Activated T-cell treated with anti-CD3 and anti-CD28 coated beads, Interleukin-2, amount 50 U/mL, for 72 hours (primary cell): ENCODE results near the gene ZNF565. TPM values are rescaled to one million over a fixed set of nuclear protein-coding genes. Genes with fewer than 3 reads are reported as not detected.

Experiments used
- ATAC-seq, 2 donors: fragments of 150-1000 bp; cut with Tn5 transposase; replicated peaks in 1 of 2; 2 replicates each; pipeline ENCODE4 v1.10.0; 2021; ENCODE audit warnings: moderate library complexity in 2 of 2, mild to moderate bottlenecking in 1 of 2
- DNase-seq, 2 donors: peaks; one replicate each; pipeline ENCODE4 v3.0.0; 2021 to 2022; ENCODE audit warnings: mixed read lengths in 1 of 2
- H3K27ac Mint-ChIP-seq: one replicate; pipeline ENCODE4 v1.8.0; 2022; ENCODE audit warnings: mild to moderate bottlenecking, moderate library complexity, mixed read lengths
- H3K27me3 Mint-ChIP-seq: one replicate; pipeline ENCODE4 v1.8.0; 2022; ENCODE audit warnings: low read depth, mixed read lengths
- H3K36me3 Mint-ChIP-seq, 2 donors: one replicate each; pipeline ENCODE4 v1.8.0; 2022; ENCODE audit warnings: mixed read lengths in 2 of 2, mild to moderate bottlenecking in 1 of 2; ENCODE audit not compliant: insufficient read depth in 2 of 2
- H3K4me1 Mint-ChIP-seq: one replicate; pipeline ENCODE4 v1.8.0; 2022; ENCODE audit warnings: low read depth, mixed read lengths
- H3K4me3 Mint-ChIP-seq, 2 donors: one replicate each; pipeline ENCODE4 v1.8.0; 2022; ENCODE audit warnings: mild to moderate bottlenecking in 2 of 2, mixed read lengths in 2 of 2, moderate library complexity in 2 of 2
- H3K9me3 Mint-ChIP-seq, 2 donors: one replicate each; pipeline ENCODE4 v1.8.0; 2022; ENCODE audit warnings: mixed read lengths in 2 of 2
- total RNA-seq, 2 donors: library from RNA; stranded (reverse); gene quantifications; one replicate each; pipeline ENCODE4 v1.2.3, GENCODE V29; 2022

The ZNF565 gene
- total RNA-seq, result 1 to 10 TPM; 3.1 to 3.6 TPM

DNA sequence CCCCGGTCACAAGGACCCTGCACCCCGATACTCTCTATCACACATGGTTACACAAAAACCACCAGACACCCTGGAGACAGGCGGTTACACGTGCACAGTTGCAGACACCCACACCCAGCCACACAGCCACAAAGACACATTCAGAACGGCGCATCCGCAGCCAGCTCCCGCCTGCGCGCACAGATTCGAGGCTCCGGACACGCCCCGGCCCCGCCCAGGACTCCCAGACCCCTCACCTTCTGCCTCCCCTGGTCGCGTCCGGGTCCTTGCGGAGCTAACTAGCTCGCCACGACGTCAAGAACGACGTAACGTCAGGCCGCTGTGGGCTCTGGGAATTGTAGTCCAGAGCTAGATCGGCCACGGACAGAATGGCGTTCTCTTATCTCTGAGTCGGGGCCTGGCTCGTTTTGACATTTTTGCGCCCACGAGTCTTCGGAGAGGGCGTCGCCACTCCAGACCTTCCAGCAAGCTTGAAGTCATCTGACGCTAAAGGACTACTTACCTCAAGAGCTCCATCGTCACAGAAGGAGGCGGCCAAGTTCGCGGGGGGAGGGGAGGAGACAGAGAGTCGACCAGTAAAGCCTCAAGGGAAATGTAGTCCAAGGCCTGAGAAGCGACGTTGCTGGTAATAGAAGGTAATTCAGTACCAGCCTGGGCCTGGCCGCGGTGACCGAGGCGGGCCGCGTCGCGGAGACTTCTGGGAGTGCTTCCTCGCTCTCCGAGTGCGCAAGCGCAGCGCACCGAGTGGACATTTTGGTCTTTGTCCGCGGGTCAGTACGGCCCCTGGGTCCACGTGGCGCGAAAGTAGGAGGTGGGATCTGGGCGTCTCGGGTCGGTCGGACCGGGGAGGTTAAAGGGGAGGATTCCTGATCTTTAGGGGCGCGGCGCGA is at the start of gene ZNF565, which contains the start of gene ZNF146:
Gene ZNF565 (minus strand): TSS at position 280 of the 890 bp plus-strand sequence. CDS start 12,680 bp downstream, outside the sequence.
Gene ZNF146 (plus strand): TSS at position 721 of the 890 bp plus-strand sequence. CDS start 21,335 bp downstream, outside the sequence.
- ATAC-seq, result peak; percentile 88 to 89
- no peak within 1 kb of the TSS for H3K27ac Mint-ChIP-seq
- no peak within 1 kb of the TSS for H3K4me3 Mint-ChIP-seq
- no peaks in the 10 kb centered on the region for H3K9me3 Mint-ChIP-seq
- DNase-seq, result peak; percentile 97 to 98
- H3K4me1 Mint-ChIP-seq, result peaks cover 24% of the 10 kb centered on the region
- peaks cover 9 to 10% of the 10 kb centered on the region in 2 donors for H3K36me3 Mint-ChIP-seq
- H3K27me3 Mint-ChIP-seq, result no peaks in the 10 kb centered on the region

GRCh38 chr19:36259211-36259610 is 44.7 kb upstream of the ZNF565 start:
- no peak for ATAC-seq
- Mint-ChIP-seq H3K9me3 (peaks cover 14% of the 10 kb centered on the region in 2 donors), H3K27me3 (no peaks in the 10 kb centered on the region)

GRCh38 chr19:36258028-36258875 is 43.8 kb upstream of the ZNF565 start:
- no peak for DNase-seq

More at GRCh38 chr19:36259211-36259610, 44.7 kb upstream of the ZNF565 start:
- peaks cover 14 to 29% of the 10 kb centered on the region in 2 donors for H3K36me3 Mint-ChIP-seq
- H3K27ac Mint-ChIP-seq, result no peak overlapping the region
- no peak overlapping the region for H3K4me3 Mint-ChIP-seq
- no peak for DNase-seq
- H3K4me1 Mint-ChIP-seq, result no peaks in the 10 kb centered on the region

DNA sequence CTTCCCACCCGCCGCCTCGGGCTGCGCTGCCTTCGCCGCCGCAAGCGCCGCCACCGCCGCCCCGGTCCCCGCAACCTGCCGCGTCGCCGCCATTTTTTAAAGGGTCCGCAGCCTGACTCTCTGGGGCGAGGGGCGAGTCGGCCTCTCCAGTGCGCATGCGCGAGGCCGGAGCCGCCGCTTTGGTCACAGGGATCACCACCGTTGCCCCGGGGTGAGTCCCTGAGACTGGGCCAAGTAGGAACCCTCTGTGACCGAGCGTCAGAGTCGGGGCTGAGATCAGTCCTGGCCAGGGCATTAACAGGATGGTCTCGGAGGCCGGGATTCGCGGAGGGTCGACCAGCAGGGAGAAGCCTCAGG is 43.0 kb upstream of the ZNF565 start:
- Mint-ChIP-seq H3K4me1 (no peaks in the 10 kb centered on the region), H3K36me3 (peaks cover 9 to 18% of the 10 kb centered on the region in 2 donors), H3K27me3 (no peaks in the 10 kb centered on the region), H3K9me3 (peaks cover 6 to 8% of the 10 kb centered on the region in 2 donors), H3K27ac (no peak overlapping the region), H3K4me3 (no peak overlapping the region)
- DNase-seq (no peak), ATAC-seq (no peak)

More at GRCh38 chr19:36258028-36258875, 43.8 kb upstream of the ZNF565 start:
- H3K36me3 Mint-ChIP-seq, result peaks cover 10 to 21% of the 10 kb centered on the region in 2 donors
- H3K9me3 Mint-ChIP-seq, result peaks cover 9% of the 10 kb centered on the region in 2 donors
- ATAC-seq, result no peak
- no peaks in the 10 kb centered on the region for H3K4me1 Mint-ChIP-seq
- no peak overlapping the region for H3K4me3 Mint-ChIP-seq
- no peak overlapping the region for H3K27ac Mint-ChIP-seq
- no peaks in the 10 kb centered on the region for H3K27me3 Mint-ChIP-seq

DNA sequence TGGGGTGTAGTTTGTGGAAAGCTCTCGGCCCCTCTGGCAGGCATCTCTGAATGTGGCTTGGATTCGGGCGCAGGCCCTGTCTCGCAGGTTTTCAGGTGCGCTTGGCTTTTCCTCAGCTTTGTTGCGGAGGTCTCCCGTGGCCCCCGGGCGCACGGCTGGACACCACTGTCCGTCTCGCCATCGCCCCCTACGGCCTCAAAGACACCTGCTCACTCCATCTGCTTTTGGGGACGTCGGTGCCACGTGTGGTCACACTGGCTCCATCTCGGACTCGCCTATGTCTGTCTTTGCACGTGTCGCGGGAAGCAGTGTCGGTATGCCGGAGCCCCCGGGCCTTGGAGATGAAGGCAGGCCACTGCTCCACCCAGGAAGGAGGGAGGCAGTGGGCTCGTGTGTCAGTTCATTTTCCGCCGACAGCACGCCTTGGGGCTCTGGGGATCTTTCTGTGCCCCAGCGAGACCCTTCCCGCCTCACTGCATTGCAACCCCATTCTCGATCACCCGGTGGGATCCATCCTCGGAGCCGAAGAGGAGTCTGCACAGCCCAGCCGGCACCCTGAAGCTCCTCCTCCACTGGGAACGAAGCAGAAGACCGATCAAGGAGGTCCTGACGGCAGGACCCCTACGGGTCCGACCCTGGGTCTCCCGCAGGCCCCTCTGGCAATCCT is 42.5 kb upstream of the ZNF565 start:
- DNase-seq (no peak), ATAC-seq (no peak)
- Mint-ChIP-seq H3K27ac (no peak overlapping the region), H3K4me1 (no peaks in the 10 kb centered on the region), H3K27me3 (no peaks in the 10 kb centered on the region), H3K9me3 (peaks cover 6 to 11% of the 10 kb centered on the region in 2 donors), H3K4me3 (no peak overlapping the region), H3K36me3 (peaks cover 9 to 18% of the 10 kb centered on the region in 2 donors)

GRCh38 chr19:36256064-36256463 is 41.6 kb upstream of the ZNF565 start:
- H3K9me3 Mint-ChIP-seq, result peaks cover 8 to 11% of the 10 kb centered on the region in 2 donors
- DNase-seq (no peak), ATAC-seq (no peak)
- no peak overlapping the region for H3K4me3 Mint-ChIP-seq
- H3K4me1 Mint-ChIP-seq, result no peaks in the 10 kb centered on the region
- H3K27ac Mint-ChIP-seq, result no peak overlapping the region
- no peaks in the 10 kb centered on the region for H3K27me3 Mint-ChIP-seq
- peaks cover 10 to 20% of the 10 kb centered on the region in 2 donors for H3K36me3 Mint-ChIP-seq

DNA sequence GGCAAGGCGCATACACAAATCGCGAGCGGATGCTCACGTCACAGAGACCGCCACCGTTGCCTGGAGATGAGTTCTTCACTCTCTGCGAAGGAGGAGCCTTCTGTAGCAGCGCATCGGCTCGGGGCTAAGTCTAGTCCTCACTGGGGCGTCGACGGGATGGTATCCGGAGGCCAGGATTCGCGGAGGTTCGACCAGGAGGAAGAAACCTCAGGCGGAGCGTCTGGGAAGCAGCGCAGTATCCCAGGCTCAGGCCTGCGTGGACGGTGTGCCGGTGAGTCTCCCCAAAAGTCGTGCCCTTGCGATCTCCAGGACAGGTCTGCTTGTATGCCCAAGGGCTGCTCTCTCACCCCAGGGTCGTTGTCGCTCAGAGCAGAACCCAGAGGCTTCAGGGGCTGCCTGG is 40.9 kb upstream of the ZNF565 start:
- H3K4me1 Mint-ChIP-seq, result no peaks in the 10 kb centered on the region

GRCh38 chr19:36254848-36255247 is 40.4 kb upstream of the ZNF565 start:
- Mint-ChIP-seq H3K9me3 (peaks cover 8 to 11% of the 10 kb centered on the region in 2 donors), H3K27ac (no peak overlapping the region), H3K4me1 (no peaks in the 10 kb centered on the region), H3K36me3 (peaks cover 10 to 20% of the 10 kb centered on the region in 2 donors), H3K27me3 (no peaks in the 10 kb centered on the region), H3K4me3 (no peak overlapping the region)
- DNase-seq, result no peak
- no peak for ATAC-seq

More for the DNA sequence above, 40.9 kb upstream of the ZNF565 start:
- peaks cover 10 to 20% of the 10 kb centered on the region in 2 donors for H3K36me3 Mint-ChIP-seq
- no peak overlapping the region for H3K4me3 Mint-ChIP-seq
- no peak overlapping the region for H3K27ac Mint-ChIP-seq
- DNase-seq (no peak), ATAC-seq (no peak)
- no peaks in the 10 kb centered on the region for H3K27me3 Mint-ChIP-seq
- H3K9me3 Mint-ChIP-seq, result peaks cover 8 to 11% of the 10 kb centered on the region in 2 donors

DNA sequence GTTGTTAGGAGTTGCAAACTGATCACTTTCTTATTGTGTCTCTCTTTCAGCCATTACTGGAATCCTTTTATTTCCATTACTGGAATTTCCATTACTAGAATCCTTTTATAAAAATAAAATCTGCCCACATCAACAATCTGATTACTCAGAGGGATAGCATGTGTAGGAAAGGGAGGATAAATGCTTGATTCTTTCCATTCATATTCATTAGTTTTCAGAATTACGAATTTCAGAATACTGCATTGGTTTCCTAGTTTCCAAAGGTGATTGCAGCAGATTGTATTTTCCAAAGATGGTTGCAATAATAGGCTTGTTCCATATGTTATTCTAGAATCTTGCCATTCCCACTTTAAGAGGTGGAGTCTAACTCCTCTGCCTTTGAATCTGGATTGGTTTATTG is 37.6 kb upstream of the ZNF565 start:
- Mint-ChIP-seq H3K27me3 (no peaks in the 10 kb centered on the region), H3K27ac (no peak overlapping the region), H3K4me3 (no peak overlapping the region), H3K9me3 (peaks cover 12 to 16% of the 10 kb centered on the region in 2 donors), H3K36me3 (peaks cover 11 to 22% of the 10 kb centered on the region in 2 donors), H3K4me1 (no peaks in the 10 kb centered on the region)
- ATAC-seq, result no peak
- DNase-seq, result no peak

GRCh38 chr19:36246006-36246481 is 31.6 kb upstream of the ZNF565 start:
- Mint-ChIP-seq H3K9me3 (peaks cover 14 to 23% of the 10 kb centered on the region in 2 donors), H3K4me3 (no peak overlapping the region), H3K36me3 (peaks cover 17 to 25% of the 10 kb centered on the region in 2 donors), H3K27ac (peak overlapping the region; percentile 2), H3K4me1 (no peaks in the 10 kb centered on the region), H3K27me3 (peaks cover 4% of the 10 kb centered on the region)
- DNase-seq (no peak), ATAC-seq (no peak)

DNA sequence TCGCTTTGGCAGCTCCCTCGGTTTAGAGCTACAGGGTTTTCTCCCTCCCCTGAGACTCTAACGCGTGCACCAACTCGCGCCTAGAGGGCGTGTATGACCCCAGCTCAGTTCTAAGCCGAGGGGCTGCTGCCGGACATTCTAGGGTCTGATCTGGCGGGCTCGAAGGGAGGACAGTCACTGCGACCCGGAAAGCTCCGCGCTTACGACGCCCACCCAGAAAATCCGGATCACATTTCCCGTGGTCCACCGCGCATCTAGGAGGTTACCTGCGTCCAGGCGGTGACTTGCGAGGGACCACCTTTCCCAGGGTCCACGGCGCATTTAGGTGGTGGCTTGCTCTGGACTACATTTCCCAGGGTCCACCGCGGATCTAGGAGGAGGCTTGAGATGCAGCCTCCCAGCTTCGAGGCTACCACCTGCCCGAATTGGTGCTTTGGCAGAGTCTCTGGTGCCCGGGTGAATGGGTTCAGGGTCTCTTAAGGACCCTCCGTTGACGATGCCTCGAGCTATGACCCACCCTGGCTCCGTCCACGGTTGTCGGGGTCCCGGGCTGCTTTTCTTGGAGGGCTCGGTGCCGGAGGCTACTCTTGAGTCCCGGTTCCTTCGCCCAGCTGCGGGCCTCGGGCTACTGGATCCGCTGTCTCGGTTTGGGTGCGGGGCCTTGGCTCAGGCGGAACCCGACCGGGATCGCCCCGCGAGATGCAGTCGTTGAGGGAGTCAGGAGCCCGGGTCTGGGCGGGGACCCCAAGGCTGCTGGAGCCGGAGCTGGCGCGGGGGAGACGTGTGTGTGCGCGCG is 30.9 kb upstream of the ZNF565 start:
- Mint-ChIP-seq H3K36me3 (peaks cover 17 to 28% of the 10 kb centered on the region in 2 donors), H3K27ac (no peak overlapping the region), H3K9me3 (peaks cover 14 to 23% of the 10 kb centered on the region in 2 donors), H3K27me3 (peaks cover 4% of the 10 kb centered on the region), H3K4me1 (no peaks in the 10 kb centered on the region), H3K4me3 (no peak overlapping the region)
- ATAC-seq (no peak), DNase-seq (no peak)

DNA sequence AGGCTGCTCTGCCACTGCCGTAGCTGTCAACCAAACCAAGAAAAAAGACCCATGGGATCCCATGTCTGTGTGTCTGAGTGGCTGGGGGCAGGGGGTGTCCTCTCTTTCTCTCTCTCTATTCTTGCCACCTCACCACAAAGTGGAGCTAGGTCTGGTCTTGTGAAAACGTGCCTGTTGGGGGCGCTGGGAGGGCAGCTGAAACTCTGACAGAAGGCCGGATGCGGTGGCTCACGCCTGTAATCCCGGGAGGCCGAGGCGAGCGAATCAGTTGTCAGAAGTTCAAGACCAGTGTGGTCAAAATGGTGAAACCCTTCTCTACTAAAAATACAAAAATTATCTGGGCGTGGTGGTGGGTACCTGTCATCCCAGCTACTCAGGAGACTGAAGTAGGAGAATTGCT is 29.6 kb upstream of the ZNF565 start:
- H3K9me3 Mint-ChIP-seq, result peaks cover 17 to 27% of the 10 kb centered on the region in 2 donors
- H3K4me3 Mint-ChIP-seq, result no peak overlapping the region

More for the DNA sequence above, 29.6 kb upstream of the ZNF565 start:
- DNase-seq (no peak), ATAC-seq (no peak)
- peaks cover 4% of the 10 kb centered on the region for H3K27me3 Mint-ChIP-seq
- peaks cover 22 to 37% of the 10 kb centered on the region in 2 donors for H3K36me3 Mint-ChIP-seq
- H3K27ac Mint-ChIP-seq, result no peak overlapping the region
- H3K4me1 Mint-ChIP-seq, result no peaks in the 10 kb centered on the region
